Measurements from ENCODE around the gene POLG.

GRCh38 chr15:89363133-89363532 is 28.5 kb upstream of the POLG start:
- TF ChIP-seq, protein P1, sequence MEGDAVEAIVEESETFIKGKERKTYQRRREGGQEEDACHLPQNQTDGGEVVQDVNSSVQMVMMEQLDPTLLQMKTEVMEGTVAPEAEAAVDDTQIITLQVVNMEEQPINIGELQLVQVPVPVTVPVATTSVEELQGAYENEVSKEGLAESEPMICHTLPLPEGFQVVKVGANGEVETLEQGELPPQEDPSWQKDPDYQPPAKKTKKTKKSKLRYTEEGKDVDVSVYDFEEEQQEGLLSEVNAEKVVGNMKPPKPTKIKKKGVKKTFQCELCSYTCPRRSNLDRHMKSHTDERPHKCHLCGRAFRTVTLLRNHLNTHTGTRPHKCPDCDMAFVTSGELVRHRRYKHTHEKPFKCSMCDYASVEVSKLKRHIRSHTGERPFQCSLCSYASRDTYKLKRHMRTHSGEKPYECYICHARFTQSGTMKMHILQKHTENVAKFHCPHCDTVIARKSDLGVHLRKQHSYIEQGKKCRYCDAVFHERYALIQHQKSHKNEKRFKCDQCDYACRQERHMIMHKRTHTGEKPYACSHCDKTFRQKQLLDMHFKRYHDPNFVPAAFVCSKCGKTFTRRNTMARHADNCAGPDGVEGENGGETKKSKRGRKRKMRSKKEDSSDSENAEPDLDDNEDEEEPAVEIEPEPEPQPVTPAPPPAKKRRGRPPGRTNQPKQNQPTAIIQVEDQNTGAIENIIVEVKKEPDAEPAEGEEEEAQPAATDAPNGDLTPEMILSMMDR (IDR thresholded peaks at IDR 0.05): no peak
- TF ChIP-seq POLR2A (IDR thresholded peaks at IDR 0.05): no peak

All from uterus (tissue), 2 donors.